NCI-H146 (cell line): ENCODE results near the gene GOLGA5.
"Not testable (repeated sequence)": the region's sequence is repeated elsewhere in the genome, so short reads cannot be mapped to it uniquely, and the experiment has no call there.

Experiments used
- DNase-seq: peaks from one replicate; lab custom pipeline; 2025; lab: John Stamatoyannopoulos, UW

GOLGA5 gene, protein sequence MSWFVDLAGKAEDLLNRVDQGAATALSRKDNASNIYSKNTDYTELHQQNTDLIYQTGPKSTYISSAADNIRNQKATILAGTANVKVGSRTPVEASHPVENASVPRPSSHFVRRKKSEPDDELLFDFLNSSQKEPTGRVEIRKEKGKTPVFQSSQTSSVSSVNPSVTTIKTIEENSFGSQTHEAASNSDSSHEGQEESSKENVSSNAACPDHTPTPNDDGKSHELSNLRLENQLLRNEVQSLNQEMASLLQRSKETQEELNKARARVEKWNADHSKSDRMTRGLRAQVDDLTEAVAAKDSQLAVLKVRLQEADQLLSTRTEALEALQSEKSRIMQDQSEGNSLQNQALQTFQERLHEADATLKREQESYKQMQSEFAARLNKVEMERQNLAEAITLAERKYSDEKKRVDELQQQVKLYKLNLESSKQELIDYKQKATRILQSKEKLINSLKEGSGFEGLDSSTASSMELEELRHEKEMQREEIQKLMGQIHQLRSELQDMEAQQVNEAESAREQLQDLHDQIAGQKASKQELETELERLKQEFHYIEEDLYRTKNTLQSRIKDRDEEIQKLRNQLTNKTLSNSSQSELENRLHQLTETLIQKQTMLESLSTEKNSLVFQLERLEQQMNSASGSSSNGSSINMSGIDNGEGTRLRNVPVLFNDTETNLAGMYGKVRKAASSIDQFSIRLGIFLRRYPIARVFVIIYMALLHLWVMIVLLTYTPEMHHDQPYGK

DNA sequence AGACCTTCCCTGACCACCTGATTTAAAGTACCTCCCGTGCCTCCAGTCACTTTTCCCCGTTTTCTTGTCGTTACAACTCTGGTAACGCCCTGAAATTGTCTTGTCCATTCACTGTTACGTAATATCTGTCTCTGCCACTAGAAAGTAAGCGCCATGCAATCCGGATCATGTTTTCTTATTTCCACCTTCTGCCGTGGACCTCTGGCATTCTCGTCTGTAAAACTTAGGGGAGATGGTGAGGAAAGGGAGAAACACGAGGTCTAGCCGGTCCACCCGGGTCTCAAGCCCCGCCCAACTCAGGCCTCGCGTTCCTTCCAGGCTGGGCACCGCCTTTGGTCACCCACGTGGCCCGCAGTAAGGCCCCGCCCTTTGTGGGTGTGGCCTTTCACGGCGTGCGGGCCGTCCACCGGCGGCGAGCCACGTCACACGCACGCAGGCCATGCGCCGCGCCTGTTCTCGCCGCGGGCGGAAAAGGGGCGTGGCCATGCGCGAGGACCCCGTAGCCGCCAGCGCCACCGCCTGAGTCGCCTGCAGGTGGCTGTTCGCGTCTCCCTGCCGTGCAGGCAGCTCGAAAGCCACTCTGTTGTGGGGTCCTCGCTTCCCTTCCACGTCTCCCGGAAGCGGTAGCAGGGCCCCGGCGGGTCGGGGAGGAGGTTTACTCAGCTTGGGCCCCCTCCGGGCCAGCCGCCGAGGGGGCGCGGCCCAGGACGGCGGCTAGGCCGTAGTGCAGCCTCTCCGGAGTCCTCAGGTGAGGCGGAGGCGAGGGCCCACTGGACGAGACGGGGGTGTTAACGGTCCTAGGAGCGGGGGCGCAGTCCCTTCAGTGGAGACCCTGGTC is at the start of gene GOLGA5:
Gene GOLGA5 (plus strand): TSS at position 597 of the 838 bp plus-strand sequence. CDS start 3,133 bp downstream, outside the sequence.
- DNase-seq: peak; percentile 98

DNA sequence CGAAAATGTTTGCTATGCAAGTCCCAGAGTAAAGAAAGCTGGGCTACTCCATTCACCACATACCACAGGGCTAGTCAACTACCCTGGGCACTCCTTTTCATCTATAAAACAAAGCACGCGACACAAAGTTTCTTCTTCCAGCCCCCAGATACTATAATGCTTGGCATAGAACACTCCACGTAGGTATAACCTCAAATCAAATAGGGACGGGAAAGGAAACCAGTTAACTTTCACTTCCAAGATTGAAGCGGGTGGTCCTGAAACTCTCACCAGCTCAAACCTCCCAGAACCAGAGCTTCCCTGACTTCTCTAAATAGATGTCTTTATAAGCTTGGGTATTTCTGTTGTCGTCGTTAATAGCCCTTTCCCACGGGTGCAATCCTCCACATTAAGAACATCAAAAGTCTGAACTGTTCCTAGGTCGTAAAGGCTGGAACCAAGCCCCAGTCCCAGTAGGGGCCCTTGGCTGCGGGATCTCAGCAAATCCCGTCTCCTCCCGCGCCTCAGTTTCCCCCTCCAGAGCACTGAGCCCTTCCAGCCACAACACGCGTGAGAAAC is 46.3 kb upstream of the GOLGA5 start:
- no peak for DNase-seq

DNA sequence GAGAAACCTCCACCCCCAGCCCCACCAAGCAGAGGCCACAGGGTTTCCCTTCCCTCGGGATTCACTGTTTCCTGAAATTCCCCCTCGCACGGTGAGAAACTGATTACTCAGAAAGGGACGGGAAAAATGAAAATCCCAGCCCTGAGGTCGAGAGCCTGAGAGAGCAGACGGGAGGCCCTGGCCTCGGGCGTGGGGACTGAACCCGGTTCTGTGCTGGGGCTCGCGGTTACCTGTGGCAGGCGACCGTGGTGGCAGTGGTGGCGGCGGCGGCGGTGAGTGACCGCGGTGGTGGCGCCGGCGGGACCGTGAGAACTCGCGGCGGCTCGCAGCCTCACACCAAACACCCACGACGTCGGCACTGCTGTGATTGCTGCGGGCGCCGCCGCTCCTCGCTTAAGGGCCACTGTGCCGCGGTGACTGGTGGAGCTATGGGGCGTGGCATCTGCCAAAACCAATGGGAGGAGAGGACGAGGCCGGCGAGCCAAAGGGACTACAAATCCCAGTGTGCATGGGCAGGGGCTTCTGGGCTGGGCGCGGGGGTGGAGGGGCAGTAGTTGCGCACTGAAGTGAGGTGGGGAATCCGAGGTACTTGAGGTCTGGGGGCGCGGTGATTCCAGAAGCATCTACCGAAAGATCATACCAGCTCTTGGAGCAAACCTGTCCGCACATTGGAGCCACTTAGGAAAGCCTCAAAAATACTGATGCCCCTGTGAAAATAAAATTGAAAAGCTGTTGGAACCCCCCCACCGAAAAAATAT is 45.7 kb upstream of the GOLGA5 start, which contains the start of gene LGMN:
Gene LGMN (minus strand): TSS at position 369 of the 758 bp plus-strand sequence. CDS start 15,841 bp downstream, outside the sequence.
- peak; percentile 91 for DNase-seq

DNA sequence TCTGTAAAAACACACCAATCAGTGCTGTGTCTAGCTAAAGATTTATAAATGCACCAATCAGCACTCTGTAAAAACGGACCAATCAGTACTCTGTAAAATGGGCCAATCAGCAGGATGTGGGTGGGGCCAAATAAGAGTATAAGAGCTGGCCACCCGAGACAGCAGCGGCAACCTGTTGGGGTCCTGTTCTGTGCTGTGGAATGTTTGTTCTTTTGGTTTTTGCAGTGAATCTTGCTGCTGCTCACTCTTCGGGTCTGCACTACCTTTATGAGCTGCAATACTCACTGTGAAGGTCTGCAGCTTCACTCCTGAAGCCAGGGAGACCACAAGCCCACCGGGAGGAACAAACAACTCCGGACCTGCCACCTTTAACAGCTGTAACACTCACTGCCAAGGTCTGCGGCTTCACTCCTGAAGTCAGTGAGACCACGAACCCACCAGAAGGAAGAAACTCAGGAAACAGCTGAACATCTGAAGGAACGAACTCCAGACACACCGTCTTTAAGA is 43.8 kb upstream of the GOLGA5 start:
- DNase-seq: not testable (repeated sequence)

DNA sequence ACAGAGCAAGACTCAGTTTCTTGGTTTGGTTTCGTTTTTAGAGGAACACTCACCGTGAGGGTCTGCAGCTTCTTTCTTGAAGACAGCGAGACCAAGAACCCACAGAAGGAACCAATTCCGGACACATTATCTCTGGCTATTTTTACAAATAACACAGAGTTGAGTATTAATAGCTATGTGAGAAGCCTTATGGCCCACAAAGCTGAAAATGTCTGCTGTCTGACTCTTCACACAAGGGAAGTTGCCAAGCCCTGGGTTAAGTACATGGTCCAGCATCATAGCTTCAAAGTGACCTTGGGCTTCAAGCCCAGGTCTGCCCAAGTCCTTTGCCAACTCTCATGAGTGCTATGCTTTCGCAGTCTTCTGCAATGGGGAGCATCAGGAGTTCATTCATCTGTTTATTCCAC is 43.1 kb upstream of the GOLGA5 start:
- DNase-seq: no peak

DNA sequence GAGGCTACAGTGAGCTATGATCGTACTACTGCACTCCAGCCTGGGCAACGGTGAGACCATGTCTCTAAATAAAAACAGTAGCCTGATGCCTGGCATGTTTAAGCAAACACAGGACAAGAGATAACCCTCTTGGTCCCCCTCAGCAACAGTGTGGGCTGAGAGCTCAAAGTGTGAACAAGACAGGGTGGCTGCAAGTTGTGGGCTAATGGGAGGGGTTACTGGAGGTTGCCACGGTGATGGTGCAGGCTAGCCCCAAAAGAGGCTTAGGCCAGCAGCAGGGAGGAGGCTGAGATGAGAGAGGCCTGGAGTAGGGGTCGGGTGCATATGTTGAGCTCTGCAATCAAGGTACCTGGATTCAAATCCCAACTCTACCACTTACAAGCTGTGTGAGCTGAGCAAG is 42.3 kb upstream of the GOLGA5 start:
- no peak for DNase-seq

DNA sequence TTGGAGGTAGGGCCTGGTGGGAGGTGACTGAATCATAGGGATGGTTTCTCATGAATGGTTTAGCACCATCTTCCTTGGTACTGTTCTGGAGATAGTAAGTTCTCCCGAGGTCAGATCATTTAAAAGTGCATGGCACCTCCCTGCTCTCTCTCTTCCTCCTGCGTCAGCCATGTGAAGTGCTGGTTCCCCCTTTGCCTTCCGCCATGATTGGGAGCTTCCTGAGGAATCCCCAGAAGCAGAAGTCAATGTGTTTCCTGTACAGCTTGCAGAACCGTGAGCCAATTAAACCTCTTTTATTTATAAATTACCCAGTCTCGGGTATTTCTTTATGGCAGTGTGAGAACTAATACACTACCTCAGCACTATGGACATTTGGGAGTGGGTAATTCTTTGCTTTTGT is 40.9 kb upstream of the GOLGA5 start:
- no peak for DNase-seq

DNA sequence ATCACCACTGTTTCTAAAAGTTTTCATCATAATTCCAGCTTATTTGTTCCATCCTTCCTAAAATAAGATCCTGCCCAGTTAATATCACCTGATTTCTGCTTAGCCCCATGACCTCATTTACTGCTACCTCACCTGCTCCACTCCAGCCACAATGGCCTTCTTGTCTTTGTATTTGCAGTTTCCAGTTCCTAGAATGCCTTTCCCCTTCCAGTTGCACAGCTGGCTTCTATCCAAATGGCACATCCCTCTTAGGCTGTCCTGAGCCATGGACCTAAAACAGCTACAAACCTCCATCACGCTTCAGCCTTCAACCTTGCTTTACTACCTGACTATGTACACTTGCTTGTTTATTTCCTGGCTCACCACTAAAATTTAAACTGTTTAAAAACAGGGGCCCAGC is 39.1 kb upstream of the GOLGA5 start:
- DNase-seq: peak; percentile 37

DNA sequence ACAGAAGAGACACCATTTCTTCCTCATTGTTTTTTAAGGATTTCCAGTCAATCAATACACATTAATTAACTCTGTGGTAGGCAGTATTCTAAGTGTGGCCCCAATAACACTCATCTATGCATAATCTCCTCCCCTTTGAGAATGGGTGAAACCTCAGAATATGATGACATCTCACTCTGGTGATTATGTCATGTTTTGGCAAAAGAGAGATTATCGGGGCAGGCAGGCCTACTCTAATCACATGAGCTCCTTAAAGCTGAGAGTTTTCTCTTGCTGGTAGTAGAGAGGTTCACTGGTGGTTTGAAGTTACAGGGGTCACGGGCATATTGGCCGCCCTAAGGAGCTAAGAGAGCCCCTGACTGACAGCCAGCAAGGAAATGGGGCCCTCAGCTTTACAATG is 38.6 kb upstream of the GOLGA5 start:
- DNase-seq: no peak

DNA sequence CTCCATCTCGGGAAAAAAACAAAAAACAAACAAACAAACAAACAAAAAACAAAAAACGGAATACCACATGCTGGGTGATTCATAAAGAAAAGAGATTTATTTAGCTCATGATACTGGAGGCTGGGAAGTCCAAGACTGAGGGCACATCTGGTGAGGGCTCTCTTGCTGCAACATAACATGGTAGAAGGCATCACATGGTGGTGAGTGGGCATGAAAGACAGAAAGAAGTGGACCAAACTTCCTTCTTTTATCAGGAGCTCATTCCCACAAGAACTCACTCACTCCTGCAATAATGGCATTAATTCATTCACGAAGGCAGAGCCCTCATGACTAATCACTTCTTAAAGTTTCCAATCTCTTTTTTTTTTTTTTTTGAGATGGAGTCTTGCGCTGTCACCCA is 37.7 kb upstream of the GOLGA5 start:
- no peak for DNase-seq

DNA sequence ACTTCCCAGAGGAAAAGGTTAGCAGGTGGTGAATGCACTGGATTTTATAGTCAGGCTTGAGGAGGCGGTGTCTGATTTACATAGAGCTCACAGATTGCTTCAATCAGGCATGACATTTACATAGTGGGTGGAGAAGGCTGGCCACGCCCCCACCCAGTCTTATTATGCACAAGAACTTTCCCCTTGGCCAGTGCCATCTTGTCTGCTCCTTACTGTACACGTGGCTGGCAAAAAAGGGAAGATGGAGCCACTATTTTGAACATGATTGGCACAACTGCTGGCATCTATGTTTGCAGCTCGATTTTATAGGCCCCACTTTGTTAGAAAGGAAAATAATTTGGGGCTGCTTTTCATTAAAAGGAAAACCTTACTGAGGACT is 34.8 kb upstream of the GOLGA5 start:
- peak; percentile 70 for DNase-seq

DNA sequence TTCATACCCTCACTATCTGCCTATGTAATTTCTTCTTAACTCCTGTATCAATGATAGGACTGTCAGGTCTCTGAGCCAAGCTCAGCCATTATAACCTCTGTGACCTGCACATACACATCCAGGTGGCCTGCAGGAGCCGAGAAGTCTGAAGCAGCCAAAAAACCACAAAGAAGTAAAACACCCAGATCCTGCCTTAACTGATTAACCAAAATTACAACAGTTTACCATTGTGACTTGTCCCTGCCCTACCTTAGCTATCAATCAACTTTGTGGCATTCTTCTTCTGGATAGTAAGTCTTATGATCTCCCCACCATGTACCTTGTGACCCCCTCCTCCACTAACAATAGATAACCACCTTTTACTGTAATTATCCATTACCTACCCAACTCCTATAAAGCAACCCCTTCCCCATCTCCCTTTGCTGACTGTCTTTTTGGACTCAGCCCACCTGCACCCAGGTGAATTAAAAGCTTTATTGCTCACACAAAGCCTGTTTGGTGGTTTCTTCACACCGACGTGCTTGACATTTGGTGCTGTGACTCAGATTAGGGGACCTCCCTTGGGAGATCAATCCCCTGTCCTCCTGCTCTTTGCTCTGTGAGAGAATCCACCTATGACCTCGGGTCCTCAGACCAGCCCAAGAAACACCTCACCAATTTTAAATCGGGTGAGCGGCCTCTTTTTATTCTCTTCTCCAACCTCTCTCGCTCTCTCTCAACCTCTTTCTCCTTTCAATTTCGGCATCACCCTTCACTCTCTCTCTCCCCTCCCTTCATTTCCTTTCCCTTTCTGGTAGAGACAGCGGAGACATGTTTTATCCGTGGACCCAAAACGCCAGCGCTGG is 34.2 kb upstream of the GOLGA5 start:
- DNase-seq: no peak

DNA sequence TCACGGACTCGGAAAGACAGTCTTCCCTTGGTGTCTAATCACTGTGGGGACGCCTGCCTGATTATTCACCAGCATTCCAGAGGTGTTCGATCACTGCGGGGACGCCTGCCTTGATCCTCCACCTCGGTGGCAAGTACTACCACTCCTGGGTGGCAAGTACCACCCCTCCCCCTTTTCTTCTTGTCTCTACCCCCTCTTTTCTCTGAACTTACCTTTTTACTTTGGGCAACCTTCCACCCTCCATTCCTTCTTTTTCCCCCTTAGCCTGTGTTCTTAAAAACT is 33.6 kb upstream of the GOLGA5 start:
- no peak for DNase-seq

DNA sequence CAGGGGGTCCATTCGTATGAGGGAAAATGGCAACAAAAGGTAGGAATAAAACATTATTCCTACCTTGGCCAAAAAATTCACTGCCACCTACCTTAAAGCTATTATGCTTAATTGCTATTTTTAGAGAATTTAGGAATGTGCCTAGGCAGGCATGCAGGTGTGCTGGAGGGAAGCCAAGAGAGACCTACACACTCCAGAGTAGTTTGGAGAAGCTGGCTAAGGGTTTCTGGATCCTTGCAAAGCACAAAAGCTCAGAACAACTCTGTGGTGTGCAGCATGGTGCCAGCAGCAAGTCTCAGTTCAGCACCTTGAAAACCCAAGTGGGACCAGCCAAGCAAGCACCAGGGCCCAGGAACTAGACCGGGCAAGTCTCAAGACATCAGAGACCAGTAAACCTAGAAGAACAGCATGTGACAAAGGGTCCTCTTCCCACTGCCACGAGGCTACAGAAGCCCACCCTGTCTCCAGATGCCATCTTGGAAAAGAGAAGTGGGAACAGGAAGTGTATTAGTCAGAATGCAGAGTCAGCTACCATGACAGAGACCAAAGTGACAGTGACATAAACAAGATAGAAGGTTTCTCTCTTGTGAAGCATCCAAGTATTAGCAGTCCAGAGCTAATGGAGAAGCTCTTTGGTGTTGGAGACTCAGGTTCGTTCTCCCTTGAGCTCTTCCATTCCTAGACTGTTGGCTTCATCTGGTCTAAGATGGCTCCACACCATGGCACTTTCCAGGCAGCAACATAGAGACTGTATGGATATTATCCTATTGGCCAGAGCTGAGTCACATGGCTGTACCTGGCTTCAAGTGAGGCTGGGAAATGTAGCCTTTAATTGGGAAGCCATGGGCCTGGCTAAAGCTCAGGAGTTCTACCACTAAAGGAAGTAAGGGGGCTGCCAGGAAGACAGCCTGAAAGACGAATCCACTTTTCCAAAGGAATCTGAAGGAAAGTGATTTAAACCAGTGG is 30.2 kb upstream of the GOLGA5 start:
- DNase-seq: peak; percentile 20

DNA sequence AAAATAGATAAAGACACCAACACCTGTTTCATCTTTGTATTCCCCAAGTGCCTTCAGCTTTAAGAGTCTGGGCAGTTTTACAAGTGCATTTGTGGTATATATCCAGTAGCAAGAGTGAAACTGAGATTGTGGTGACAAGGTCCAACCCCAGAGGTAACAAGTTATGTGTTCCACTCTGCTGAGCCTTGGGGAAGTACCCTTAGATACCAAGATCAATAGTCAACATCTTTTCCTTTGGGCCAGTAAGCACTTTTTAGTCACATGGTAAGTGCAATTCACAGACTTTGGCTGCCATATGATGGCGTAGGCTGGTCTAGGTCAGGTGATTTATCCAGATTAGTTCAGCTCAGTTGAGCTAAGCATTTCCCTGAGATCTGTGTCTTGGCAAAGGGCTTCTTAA is 25.9 kb upstream of the GOLGA5 start:
- not testable (repeated sequence) for DNase-seq

DNA sequence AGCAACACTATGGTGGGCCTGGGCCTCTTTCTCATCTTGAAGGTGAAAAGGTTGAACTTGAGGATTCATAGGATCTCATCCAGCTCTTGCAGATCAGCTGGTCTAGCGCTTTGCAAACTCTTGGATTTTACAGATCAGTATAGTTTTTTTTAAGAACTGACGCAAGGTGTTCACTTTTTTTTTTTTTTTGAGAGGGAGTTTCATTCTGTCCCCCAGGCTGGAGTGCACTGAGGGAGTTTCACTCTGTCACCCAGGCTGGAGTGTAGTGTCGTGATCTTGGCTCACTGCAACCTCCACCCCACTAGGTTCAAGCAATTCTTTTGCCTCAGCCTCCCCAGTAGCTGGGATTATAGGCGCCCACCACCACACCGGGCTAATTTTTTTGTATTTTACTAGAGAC is 25.3 kb upstream of the GOLGA5 start:
- DNase-seq: no peak

DNA sequence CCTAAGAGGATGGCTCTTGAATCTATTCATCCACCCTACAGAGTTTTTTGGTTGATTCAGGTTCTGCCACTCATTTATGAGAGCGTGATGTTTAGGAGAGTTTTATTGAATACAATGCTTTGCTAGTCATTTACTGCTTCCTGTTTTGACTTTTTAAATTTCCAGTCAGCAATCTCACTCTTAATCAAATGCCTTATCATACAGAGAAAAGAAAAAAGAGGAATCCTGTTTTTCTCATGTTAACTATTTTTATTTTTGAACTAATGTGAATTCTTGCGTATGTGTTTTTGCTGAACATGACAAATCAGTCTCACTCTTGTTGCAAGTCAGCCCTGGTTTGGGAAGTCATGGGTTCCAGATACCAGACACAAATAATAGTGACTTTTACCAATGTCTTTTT is 23.6 kb upstream of the GOLGA5 start:
- DNase-seq: no peak

DNA sequence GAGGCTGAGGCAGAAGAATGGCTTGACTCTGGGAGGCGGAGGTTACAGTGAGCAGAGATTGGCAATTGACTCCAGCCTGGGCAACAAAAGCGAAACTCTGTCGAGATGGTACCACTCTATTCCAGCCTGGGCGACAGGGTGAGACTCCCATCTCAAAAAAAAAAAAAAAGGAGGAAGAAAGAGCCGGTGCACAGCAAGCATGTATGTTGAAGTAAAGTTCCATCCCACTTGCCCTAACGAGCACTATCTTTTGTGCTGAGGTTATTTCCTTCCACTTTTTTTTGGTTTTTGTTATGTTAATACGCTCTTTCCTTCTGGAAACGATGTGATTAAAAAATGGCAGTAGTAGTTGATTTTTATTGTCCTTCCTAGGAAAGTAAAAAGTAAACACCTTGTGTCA is 19.5 kb upstream of the GOLGA5 start:
- DNase-seq: no peak

DNA sequence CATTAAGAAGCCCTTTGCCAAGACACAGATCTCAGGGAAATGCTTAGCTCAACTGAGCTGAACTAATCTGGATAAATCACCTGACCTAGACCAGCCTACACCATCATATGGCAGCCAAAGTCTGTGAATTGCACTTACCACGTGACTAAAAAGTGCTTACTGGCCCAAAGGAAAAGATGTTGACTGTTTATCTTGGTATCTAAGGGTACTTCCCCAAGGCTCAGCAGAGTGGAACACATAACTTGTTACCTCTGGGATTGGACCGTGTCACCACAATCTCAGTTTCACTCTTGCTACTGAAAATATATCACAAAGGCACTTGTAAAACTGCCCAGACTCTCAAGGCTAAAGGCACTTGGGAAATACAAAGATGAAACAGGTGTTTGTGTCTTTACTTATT is 18.8 kb upstream of the GOLGA5 start:
- DNase-seq: not testable (repeated sequence)
